Stomach (tissue), 9 donors: ENCODE results near the gene FARSA. TPM values are rescaled to one million over a fixed set of nuclear protein-coding genes. Genes with fewer than 3 reads are reported as not detected.
A peak's percentile ranks its signal among the peaks of the same experiment; 100 is the strongest.

Experiments used
- DNase-seq, 2 donors: peaks; one replicate each; pipeline versions ENCODE4 v3.0.0 to v3.0.0-alpha.2; 2013 to 2019
- H3K27ac ChIP-seq, 5 donors: fragments of 200-600 bp in 4 of 5; sonication (generic) in 4 of 5; one replicate each; pipeline ENCODE4 v1.5.1; 2013 to 2019; ENCODE audit warnings: mild to moderate bottlenecking in 1 of 5, moderate library complexity in 1 of 5
- H3K27me3 ChIP-seq, 3 donors: fragments of 200-600 bp; sonication (generic); one replicate each; pipeline ENCODE4 v1.5.1; 2017 to 2019; ENCODE audit warnings: mixed run types in 1 of 3
- H3K36me3 ChIP-seq, 4 donors: fragments of 200-600 bp; sonication (generic); 1 replicate in 3 of 4; 2 replicates in 1 of 4; pipeline ENCODE4 v1.5.1; 2016 to 2019
- H3K4me1 ChIP-seq, 4 donors: fragments of 200-600 bp; sonication (generic); one replicate each; pipeline ENCODE4 v1.5.1; 2016 to 2019
- H3K4me3 ChIP-seq, 4 donors: fragments of 200-600 bp; sonication (generic) in 3 of 4; one replicate each; pipeline ENCODE4 v1.5.1; 2016 to 2019; ENCODE audit warnings: mild to moderate bottlenecking in 1 of 4
- H3K9me3 ChIP-seq, 4 donors: fragments of 200-600 bp; sonication (generic); one replicate each; pipeline ENCODE4 v1.5.1; 2016 to 2019
- EP300 ChIP-seq: sonication (generic); formaldehyde crosslinking; IDR thresholded peaks from one replicate; pipeline ENCODE4 v1.6.1; 2017; ENCODE audit warnings: antibody characterized with exemption
- POLR2A ChIP-seq, 4 donors: fragments of 450-650 bp; IDR thresholded peaks; one replicate each; pipeline ENCODE4 v1.6.1; 2016; ENCODE audit warnings: antibody characterized with exemption in 4 of 4, control low read depth in 2 of 4, mild to moderate bottlenecking in 1 of 4, moderate library complexity in 1 of 4
- POLR2AphosphoS5 ChIP-seq, 3 donors: sonication (generic); formaldehyde crosslinking; IDR thresholded peaks; one replicate each; pipeline ENCODE4 v1.6.1; 2016; ENCODE audit warnings: antibody characterized with exemption in 3 of 3
- WGBS, 5 donors: extraction: QIAGEN DNeasy Blood & Tissue Kit in 3 of 5; methylation state at CpG; one replicate each; pipeline versions ENCODE4 v1.1.5 to v1.1.7; 2013 to 2018; 5-methylcytosine and 5-hydroxymethylcytosine counted together
- intact Hi-C: fragments of 100-400 bp; cut with DNase I; formaldehyde crosslinking; loops from one replicate; pipeline ENCODE4 v1.15.1; 2023; ENCODE audit warnings: low total_unique reads
- polyA plus RNA-seq, 3 donors: library from polyadenylated mRNA; stranded (reverse); fragments of 200-250 nt; gene quantifications; one replicate each; pipeline ENCODE4 v1.2.3, GENCODE V29; 2013
- total RNA-seq, 5 donors: library from RNA; depleted of rRNA; stranded (reverse); fragments of >200 nt; gene quantifications; one replicate each; pipeline versions ENCODE4 v1.1.0 to v1.2.3, GENCODE V29; 2014 to 2016
- TF ChIP-seq, protein P1 (sequence below), 7 experiments: fragments of 450-650 bp in 4 of 7; fragments of 200-600 bp in 3 of 7; sonication (generic) in 3 of 7; IDR thresholded peaks; one replicate each; pipeline ENCODE4 v1.5.1; 2016 to 2019; ENCODE audit warnings: antibody characterized with exemption in 7 of 7, control low read depth in 2 of 7, mild to moderate bottlenecking in 1 of 7
- donor health status: healthy with polysubstance abuse.
- donor health status: Bipolar disorder and iron deficiency.
- donor health status: healthy.

The FARSA gene
- total and polyA plus RNA-seq, 8 donors, result 27.2 to 125 (median 39.8) TPM

GRCh38 chr19:12913011-12913561 lies 20.4 kb downstream of the FARSA start:
- 3 to 23% (median 9%) methylated on average over 17 to 22 of the region's 22 CpGs for WGBS, 5 donors
- Histone ChIP-seq H3K27me3 (no peaks in the 10 kb centered on the region), H3K4me3 (peak overlapping the region; percentile 2 to 11 (median 9)), H3K9me3 (no peaks in the 10 kb centered on the region), H3K36me3 (no peaks in the 10 kb centered on the region), H3K27ac (peak overlapping the region; percentile 75 to 81 (median 79)), H3K4me1 (peaks cover 19 to 30% (median 25%) of the 10 kb centered on the region in 4 donors)
- peak; percentile 77 to 93 for DNase-seq
- intact Hi-C loops, result no loop called here
- TF ChIP-seq POLR2A (IDR thresholded peaks at IDR 0.05) (no peak), EP300 (no peak), POLR2AphosphoS5 (IDR thresholded peaks at IDR 0.05) (peak; percentile 30 to 58 (median 38))
- TF ChIP-seq, protein P1, sequence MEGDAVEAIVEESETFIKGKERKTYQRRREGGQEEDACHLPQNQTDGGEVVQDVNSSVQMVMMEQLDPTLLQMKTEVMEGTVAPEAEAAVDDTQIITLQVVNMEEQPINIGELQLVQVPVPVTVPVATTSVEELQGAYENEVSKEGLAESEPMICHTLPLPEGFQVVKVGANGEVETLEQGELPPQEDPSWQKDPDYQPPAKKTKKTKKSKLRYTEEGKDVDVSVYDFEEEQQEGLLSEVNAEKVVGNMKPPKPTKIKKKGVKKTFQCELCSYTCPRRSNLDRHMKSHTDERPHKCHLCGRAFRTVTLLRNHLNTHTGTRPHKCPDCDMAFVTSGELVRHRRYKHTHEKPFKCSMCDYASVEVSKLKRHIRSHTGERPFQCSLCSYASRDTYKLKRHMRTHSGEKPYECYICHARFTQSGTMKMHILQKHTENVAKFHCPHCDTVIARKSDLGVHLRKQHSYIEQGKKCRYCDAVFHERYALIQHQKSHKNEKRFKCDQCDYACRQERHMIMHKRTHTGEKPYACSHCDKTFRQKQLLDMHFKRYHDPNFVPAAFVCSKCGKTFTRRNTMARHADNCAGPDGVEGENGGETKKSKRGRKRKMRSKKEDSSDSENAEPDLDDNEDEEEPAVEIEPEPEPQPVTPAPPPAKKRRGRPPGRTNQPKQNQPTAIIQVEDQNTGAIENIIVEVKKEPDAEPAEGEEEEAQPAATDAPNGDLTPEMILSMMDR (IDR thresholded peaks at IDR 0.05), result no peak

DNA sequence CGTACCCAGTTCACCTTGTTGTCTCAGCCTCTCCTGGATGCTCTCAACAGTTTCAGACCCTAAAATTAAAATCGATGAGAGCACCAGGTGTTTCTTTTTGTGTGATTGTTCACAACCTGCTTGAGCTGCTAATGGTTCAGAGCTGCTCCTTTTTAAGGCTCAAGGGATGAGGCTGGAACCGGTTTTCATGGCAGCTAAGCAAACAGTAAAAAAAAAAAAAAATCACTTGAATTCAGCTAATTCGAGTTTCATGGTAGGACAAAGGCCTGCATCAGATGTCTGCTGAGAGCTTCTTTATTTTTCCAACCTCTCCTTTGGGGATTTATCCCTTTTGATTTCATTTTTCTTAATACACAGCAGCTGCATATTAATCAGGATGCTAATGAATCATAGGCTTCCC lies 20.9 kb downstream of the FARSA start:
- H3K27me3 ChIP-seq, result no peaks in the 10 kb centered on the region
- H3K27ac ChIP-seq, result peak overlapping the region; percentile 75 to 81 (median 79)
- peak overlapping the region in 2 of 4 donors; percentile 2 to 9 for H3K4me3 ChIP-seq
- intact Hi-C loops, result no loop called here
- 26 to 33% (median 29%) methylated on average over 4 of the region's 4 CpGs for WGBS, 5 donors
- H3K36me3 ChIP-seq, result no peaks in the 10 kb centered on the region
- no peaks in the 10 kb centered on the region for H3K9me3 ChIP-seq
- TF ChIP-seq EP300, result no peak
- no peak for TF ChIP-seq POLR2AphosphoS5 (IDR thresholded peaks at IDR 0.05)
- TF ChIP-seq POLR2A (IDR thresholded peaks at IDR 0.05), result no peak
- TF ChIP-seq, protein P1 (IDR thresholded peaks at IDR 0.05), result no peak
- peaks cover 19 to 30% (median 26%) of the 10 kb centered on the region in 4 donors for H3K4me1 ChIP-seq
- peak in 1 of 2 donors; percentile 66 for DNase-seq

DNA sequence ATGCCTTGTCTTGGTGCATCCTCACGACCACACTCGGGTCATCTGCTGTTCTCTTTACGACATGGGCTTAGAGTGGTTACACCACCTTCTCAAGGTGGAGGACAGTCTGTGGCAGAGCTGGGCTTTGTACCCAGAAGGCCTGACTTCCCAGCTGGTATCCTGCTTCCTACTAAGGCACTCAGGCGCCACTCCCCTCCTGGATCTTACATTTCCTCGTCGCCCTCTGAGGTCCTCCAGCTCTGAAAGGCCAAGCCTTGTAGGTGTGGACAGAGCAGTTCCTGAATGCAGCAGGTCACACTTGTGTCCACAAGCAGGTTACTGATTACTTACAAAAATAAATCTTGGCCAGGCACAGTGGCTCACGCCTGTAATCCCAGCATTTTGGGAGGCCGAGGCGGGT lies 26.3 kb downstream of the FARSA start:
- peak; percentile 74 to 78 for DNase-seq
- Histone ChIP-seq H3K9me3 (no peaks in the 10 kb centered on the region), H3K4me1 (peaks cover 0 to 8% (median 3%) of the 10 kb centered on the region in 4 donors), H3K36me3 (no peaks in the 10 kb centered on the region), H3K4me3 (no peak overlapping the region), H3K27ac (peak overlapping the region; percentile 42 to 75 (median 60)), H3K27me3 (no peaks in the 10 kb centered on the region)
- intact Hi-C loops, result no loop called here
- 30 to 61% (median 49%) methylated on average over 9 of the region's 9 CpGs for WGBS, 5 donors
- peak in 2 of 3 donors; percentile 33 to 79 for TF ChIP-seq POLR2AphosphoS5 (IDR thresholded peaks at IDR 0.05)
- no peak for TF ChIP-seq POLR2A (IDR thresholded peaks at IDR 0.05)
- TF ChIP-seq, protein P1 (IDR thresholded peaks at IDR 0.05), result no peak

DNA sequence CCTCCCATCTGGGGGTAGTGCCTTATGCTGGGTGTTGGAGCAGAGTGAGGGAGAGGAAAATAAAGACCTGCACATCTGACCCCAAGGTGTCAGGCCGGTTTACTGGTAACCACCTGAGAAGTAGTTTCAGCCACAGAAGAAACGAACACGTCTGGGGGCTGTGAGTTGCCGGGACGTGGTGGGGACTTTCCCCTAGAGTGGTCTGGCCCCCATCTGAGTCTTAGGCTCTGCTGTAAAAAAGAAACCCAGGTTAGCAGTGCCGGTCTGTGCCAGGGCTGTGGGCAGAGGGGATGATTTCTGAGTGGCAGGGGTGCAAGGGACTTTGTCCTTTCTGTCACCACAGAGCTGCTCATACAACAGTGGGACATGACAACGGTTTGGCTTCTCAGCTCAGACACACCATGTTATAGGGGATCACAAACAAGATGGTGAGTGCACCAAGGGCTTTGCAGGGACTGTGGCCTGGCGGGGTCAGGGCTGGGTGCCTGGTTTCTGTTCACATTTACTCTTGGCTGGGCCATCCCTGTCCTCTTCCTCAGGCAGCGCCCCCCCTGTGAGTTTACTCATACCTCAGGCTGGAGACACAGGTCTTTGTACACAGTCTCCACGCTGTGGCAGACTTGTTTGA lies 33.5 kb downstream of the FARSA start:
- peaks cover 8 to 54% (median 51%) of the 10 kb centered on the region in 4 donors for H3K36me3 ChIP-seq
- H3K27me3 ChIP-seq, result no peaks in the 10 kb centered on the region
- no peaks in the 10 kb centered on the region for H3K9me3 ChIP-seq
- DNase-seq, result no peak
- peak overlapping the region in 1 of 5 donors; percentile 17 for H3K27ac ChIP-seq
- TF ChIP-seq POLR2A (IDR thresholded peaks at IDR 0.05) (no peak), POLR2AphosphoS5 (IDR thresholded peaks at IDR 0.05) (no peak), EP300 (no peak)
- TF ChIP-seq, protein P1 (IDR thresholded peaks at IDR 0.05), result no peak
- intact Hi-C loops, result no loop called here
- 81 to 89% (median 85%) methylated on average over 10 of the region's 10 CpGs for WGBS, 5 donors
- H3K4me3 ChIP-seq, result no peak overlapping the region
- no peaks in the 10 kb centered on the region for H3K4me1 ChIP-seq
